Mesenchymal stem cell (in vitro differentiated cells and primary cell): Measurements from ENCODE around the gene TYMP.

ENCODE experiments used
- DNase-seq: peaks from one replicate; pipeline ENCODE4 v3.0.0-alpha.2; 2013
- H2AFZ ChIP-seq: one replicate; pipeline ENCODE4 v1.6.1; 2013; ENCODE audit warnings: low read depth, mild to moderate bottlenecking, control low read depth, inconsistent platforms, low read length, moderate library complexity
- H2AK5ac ChIP-seq: 2 replicates; pipeline ENCODE4 v1.6.1; 2013; ENCODE audit warnings: low read length, moderate library complexity, mild to moderate bottlenecking, inconsistent platforms; ENCODE audit not compliant: severe bottlenecking
- H2BK120ac ChIP-seq: one replicate; pipeline ENCODE4 v1.6.1; 2013; ENCODE audit warnings: low read depth, mild to moderate bottlenecking, inconsistent platforms, low read length, moderate library complexity
- H2BK12ac ChIP-seq, 2 experiments: one replicate each; pipeline ENCODE4 v1.6.1; 2013; ENCODE audit warnings: inconsistent platforms in 2 of 2, low read length in 2 of 2, mild to moderate bottlenecking in 2 of 2, moderate library complexity in 2 of 2, control low read depth in 1 of 2
- H2BK15ac ChIP-seq: one replicate; pipeline ENCODE4 v1.6.1; 2013; ENCODE audit warnings: mild to moderate bottlenecking, low read depth, inconsistent platforms; ENCODE audit not compliant: poor library complexity, severe bottlenecking
- H2BK5ac ChIP-seq: 2 replicates; pipeline ENCODE4 v1.6.1; 2013; ENCODE audit warnings: low read depth, mild to moderate bottlenecking, low read length, control low read depth, inconsistent platforms; ENCODE audit not compliant: poor library complexity, severe bottlenecking
- H3K14ac ChIP-seq, 2 experiments: one replicate each; pipeline ENCODE4 v1.6.1; 2013; ENCODE audit warnings: inconsistent platforms in 2 of 2, low read length in 2 of 2, control low read depth in 1 of 2, mild to moderate bottlenecking in 1 of 2, moderate library complexity in 1 of 2
- H3K18ac ChIP-seq, 2 experiments: one replicate each; pipeline ENCODE4 v1.6.1; 2013; ENCODE audit warnings: inconsistent platforms in 2 of 2, low read length in 2 of 2, control low read depth in 1 of 2, low read depth in 1 of 2, mild to moderate bottlenecking in 1 of 2
- H3K23ac ChIP-seq, 2 experiments: one replicate each; pipeline ENCODE4 v1.6.1; 2013; ENCODE audit warnings: inconsistent platforms in 2 of 2, low read length in 2 of 2, mild to moderate bottlenecking in 2 of 2, moderate library complexity in 2 of 2, control low read depth in 1 of 2
- H3K27ac ChIP-seq: 2 replicates; pipeline ENCODE4 v1.5.1; 2013; ENCODE audit warnings: mild to moderate bottlenecking, moderate library complexity, low read length, control low read depth, inconsistent platforms; ENCODE audit not compliant: poor library complexity, severe bottlenecking
- H3K27me3 ChIP-seq, 2 experiments: 2 replicates each; pipeline versions ENCODE4 v1.6.1 to v1.7.0; 2013; ENCODE audit warnings: low read length in 2 of 2, mild to moderate bottlenecking in 2 of 2, moderate library complexity in 2 of 2, control low read depth in 1 of 2, inconsistent platforms in 1 of 2; ENCODE audit not compliant: control insufficient read depth in 1 of 2, insufficient read depth in 1 of 2
- H3K36me3 ChIP-seq, 2 experiments: 2 replicates each; pipeline versions ENCODE4 v1.6.1 to v1.7.0; 2013; ENCODE audit warnings: low read length in 2 of 2, control low read depth in 1 of 2, inconsistent platforms in 1 of 2, low read depth in 1 of 2, mild to moderate bottlenecking in 1 of 2; ENCODE audit not compliant: insufficient read depth in 2 of 2, control insufficient read depth in 1 of 2
- H3K4ac ChIP-seq, 2 experiments: one replicate each; pipeline ENCODE4 v1.6.1; 2013; ENCODE audit warnings: inconsistent platforms in 2 of 2, low read length in 2 of 2, mild to moderate bottlenecking in 2 of 2, moderate library complexity in 2 of 2, control low read depth in 1 of 2, low read depth in 1 of 2
- H3K4me1 ChIP-seq: 2 replicates; pipeline ENCODE4 v1.6.1; 2013; ENCODE audit warnings: low read depth, low read length, control low read depth; ENCODE audit not compliant: control insufficient read depth, insufficient read depth
- H3K4me2 ChIP-seq: 2 replicates; pipeline ENCODE4 v1.6.1; 2013; ENCODE audit warnings: low read length, mild to moderate bottlenecking, inconsistent platforms; ENCODE audit not compliant: poor library complexity, severe bottlenecking
- H3K4me3 ChIP-seq, 2 experiments: 2 replicates each; pipeline versions ENCODE4 v1.5.1 to v1.7.0; 2013; ENCODE audit warnings: low read length in 2 of 2, mild to moderate bottlenecking in 2 of 2, control low read depth in 1 of 2, low read depth in 1 of 2; ENCODE audit not compliant: insufficient read depth in 1 of 2
- H3K79me1 ChIP-seq: replicated peaks from 2 replicates; pipeline ENCODE4 v1.6.1; 2013; ENCODE audit warnings: mild to moderate bottlenecking, control low read depth, low read length, inconsistent platforms; ENCODE audit not compliant: poor library complexity, severe bottlenecking
- H3K9ac ChIP-seq: 2 replicates; pipeline ENCODE4 v1.7.0; 2013; ENCODE audit warnings: mild to moderate bottlenecking, low read length, moderate library complexity
- H3K9me3 ChIP-seq: 2 replicates; pipeline ENCODE4 v1.7.0; 2013; ENCODE audit warnings: mild to moderate bottlenecking, low read length; ENCODE audit not compliant: control insufficient read depth
- H4K8ac ChIP-seq: one replicate; pipeline ENCODE4 v1.6.1; 2013; ENCODE audit warnings: inconsistent platforms, mild to moderate bottlenecking, low read length, moderate library complexity
- H4K91ac ChIP-seq: one replicate; pipeline ENCODE4 v1.6.1; 2013; ENCODE audit warnings: mild to moderate bottlenecking, low read length, inconsistent platforms
- WGBS: methylation state at CpG from one replicate; pipeline ENCODE4 v1.1.7; 2013; ENCODE audit warnings: mixed read lengths; 5-methylcytosine and 5-hydroxymethylcytosine counted together

TYMP gene

DNA sequence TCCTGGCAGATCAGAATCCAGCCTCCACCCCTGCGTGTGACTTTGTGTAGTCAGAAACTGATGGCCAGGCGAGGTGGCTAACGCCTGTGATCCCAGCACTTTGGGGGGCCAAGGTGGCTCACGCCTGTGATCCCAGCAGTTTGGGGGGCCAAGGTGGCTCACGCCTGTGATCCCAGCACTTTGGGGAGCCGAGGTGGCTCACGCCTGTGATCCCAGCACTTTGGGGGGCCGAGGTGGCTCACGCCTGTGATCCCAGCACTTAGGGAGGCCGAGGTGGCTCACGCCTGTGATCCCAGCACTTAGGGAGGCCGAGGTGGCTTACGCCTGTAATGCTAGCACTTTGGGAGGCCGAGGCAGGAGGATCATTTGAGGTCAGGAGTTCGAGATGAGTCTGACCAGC, 16.6 kb downstream of the TYMP start:
- no peak for DNase-seq
- Histone ChIP-seq H2AK5ac (no peak overlapping the region), H4K8ac (no peak overlapping the region), H3K18ac (no peak overlapping the region), H3K4me2 (no peak overlapping the region), H2BK5ac (no peak overlapping the region), H3K4me1 (peaks cover 4% of the 10 kb centered on the region), H2BK120ac (no peak overlapping the region), H3K9ac (no peak overlapping the region), H3K27ac (no peak overlapping the region), H3K9me3 (no peaks in the 10 kb centered on the region), H3K4ac (no peak overlapping the region), H2AFZ (no peak overlapping the region), H2BK12ac (no peak overlapping the region), H3K4me3 (no peak overlapping the region), H3K14ac (no peak overlapping the region), H4K91ac (no peak overlapping the region), H3K79me1 (peaks cover 45% of the 10 kb centered on the region), H2BK15ac (no peak overlapping the region), H3K23ac (no peak overlapping the region), H3K27me3 (no peaks in the 10 kb centered on the region), H3K36me3 (peaks cover 24 to 30% of the 10 kb centered on the region in 2 experiments)
- WGBS: over 99% methylated on average over 15 of the region's 15 CpGs

DNA sequence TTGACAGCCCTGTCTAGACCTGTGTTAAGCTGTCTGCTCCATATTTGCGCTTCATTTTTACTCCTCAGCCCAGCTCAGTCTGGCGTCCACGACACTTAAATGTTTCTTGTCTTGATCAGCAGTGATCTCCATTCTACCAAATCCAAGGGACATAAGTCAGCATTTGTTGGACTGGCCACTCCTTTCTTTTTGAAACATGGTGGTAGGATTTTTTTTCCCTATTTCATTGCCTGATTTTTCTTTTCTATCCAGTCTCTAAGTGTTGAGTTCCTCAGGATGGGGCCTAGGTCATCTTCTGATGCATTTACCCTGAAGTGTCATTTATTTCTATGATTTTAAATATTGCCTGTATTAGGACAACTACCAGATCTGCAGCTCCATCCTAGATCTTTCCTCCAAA, 20.9 kb downstream of the TYMP start:
- peak overlapping the region in 1 of 2 experiments; percentile 11 for H3K4ac ChIP-seq
- H2AFZ ChIP-seq: no peak overlapping the region
- peaks cover 19 to 26% of the 10 kb centered on the region in 2 experiments for H3K36me3 ChIP-seq
- H3K27me3 ChIP-seq: no peaks in the 10 kb centered on the region
- H3K27ac ChIP-seq: no peak overlapping the region
- H4K91ac ChIP-seq: no peak overlapping the region
- peak overlapping the region; percentile 61 for H3K4me2 ChIP-seq
- no peak overlapping the region for H4K8ac ChIP-seq
- WGBS: 42% methylated on average over 3 of the region's 3 CpGs
- H2BK12ac ChIP-seq: no peak overlapping the region
- peak overlapping the region; percentile 84 for H3K9ac ChIP-seq
- H3K23ac ChIP-seq: no peak overlapping the region
- peak overlapping the region in 1 of 2 experiments; percentile 85 for H3K4me3 ChIP-seq
- H3K79me1 ChIP-seq: peaks cover 26% of the 10 kb centered on the region
- H2AK5ac ChIP-seq: no peak overlapping the region
- no peaks in the 10 kb centered on the region for H3K9me3 ChIP-seq
- no peak overlapping the region for H2BK5ac ChIP-seq
- peaks cover 14% of the 10 kb centered on the region for H3K4me1 ChIP-seq
- H2BK15ac ChIP-seq: no peak overlapping the region
- DNase-seq: no peak
- no peak overlapping the region for H3K18ac ChIP-seq
- peak overlapping the region in 1 of 2 experiments; percentile 76 for H3K14ac ChIP-seq
- no peak overlapping the region for H2BK120ac ChIP-seq

GRCh38 chr22:50507991-50508884, 21.6 kb downstream of the TYMP start, which contains the start of gene NCAPH2:
NCAPH2 (plus strand) TSS chr22:50508224; CDS start chr22:50508338, 114 bp downstream.
- H3K9ac ChIP-seq: peak within 1 kb of the TSS; percentile 97
- peak within 1 kb of the TSS in 1 of 2 experiments; percentile 92 for H3K14ac ChIP-seq
- H3K36me3 ChIP-seq: peaks cover 22 to 32% of the 10 kb centered on the region in 2 experiments
- peak within 1 kb of the TSS; percentile 97 for H3K18ac ChIP-seq
- peak within 1 kb of the TSS in 1 of 2 experiments; percentile 46 for H3K23ac ChIP-seq
- H3K79me1 ChIP-seq: peaks cover 28% of the 10 kb centered on the region
- H2BK120ac ChIP-seq: no peak within 1 kb of the TSS
- peak within 1 kb of the TSS in 1 of 2 experiments; percentile 80 for H3K4ac ChIP-seq
- H2BK12ac ChIP-seq: no peak within 1 kb of the TSS
- H3K9me3 ChIP-seq: no peaks in the 10 kb centered on the region
- H2AK5ac ChIP-seq: no peak within 1 kb of the TSS
- peak within 1 kb of the TSS; percentile 64 for H3K4me2 ChIP-seq
- H3K27ac ChIP-seq: peak within 1 kb of the TSS; percentile 60
- DNase-seq: peak; percentile 96
- no peaks in the 10 kb centered on the region for H3K27me3 ChIP-seq
- no peak within 1 kb of the TSS for H2BK5ac ChIP-seq
- H3K4me1 ChIP-seq: peaks cover 14% of the 10 kb centered on the region
- H4K91ac ChIP-seq: peak within 1 kb of the TSS; percentile 95
- peak within 1 kb of the TSS; percentile 97 for H4K8ac ChIP-seq
- peak within 1 kb of the TSS; percentile 55 for H2AFZ ChIP-seq
- peak within 1 kb of the TSS; percentile 80 for H2BK15ac ChIP-seq
- WGBS: under 1% methylated on average over 51 of the region's 76 CpGs
- H3K4me3 ChIP-seq: peak within 1 kb of the TSS; percentile 99 to 100

GRCh38 chr22:50507421-50507990, 22.3 kb downstream of the TYMP start, which contains the start of gene LMF2:
LMF2 (minus strand) TSS chr22:50507702; CDS start chr22:50507675, 27 bp downstream.
- Histone ChIP-seq H3K9ac (peak within 1 kb of the TSS; percentile 97), H3K23ac (peak within 1 kb of the TSS in 1 of 2 experiments; percentile 46), H3K4me1 (peaks cover 12% of the 10 kb centered on the region), H3K4me2 (peak within 1 kb of the TSS; percentile 64), H2BK5ac (no peak within 1 kb of the TSS), H3K27me3 (no peaks in the 10 kb centered on the region), H4K91ac (peak within 1 kb of the TSS; percentile 95), H4K8ac (peak within 1 kb of the TSS; percentile 97), H3K14ac (peak within 1 kb of the TSS in 1 of 2 experiments; percentile 92), H2BK12ac (no peak within 1 kb of the TSS), H3K79me1 (peaks cover 29% of the 10 kb centered on the region), H3K36me3 (peaks cover 29 to 37% of the 10 kb centered on the region in 2 experiments), H2BK120ac (no peak within 1 kb of the TSS), H2BK15ac (peak within 1 kb of the TSS; percentile 80), H3K9me3 (no peaks in the 10 kb centered on the region), H3K27ac (peak within 1 kb of the TSS; percentile 60), H3K18ac (peak within 1 kb of the TSS; percentile 97), H2AK5ac (no peak within 1 kb of the TSS), H3K4ac (peak within 1 kb of the TSS; percentile 41 to 80), H3K4me3 (peak within 1 kb of the TSS; percentile 99 to 100), H2AFZ (peak within 1 kb of the TSS; percentile 55)
- 0% methylated on average over 9 of the region's 62 CpGs for WGBS
- DNase-seq: peak; percentile 79
